Fibroblast of skin of left biceps (primary cell): Measurements from ENCODE around the gene TMEM131L.
A peak's percentile ranks its signal among the peaks of the same experiment; 100 is the strongest.
"Not testable (repeated sequence)": the region's sequence is repeated elsewhere in the genome, so short reads cannot be mapped to it uniquely, and the experiment has no call there.

Source experiments
- DNase-seq, 2 experiments: peaks; one replicate each; pipeline ENCODE4 v3.0.0-alpha.2; 2013; ENCODE audit warnings: low read depth in 2 of 2

TMEM131L gene

GRCh38 chr4:153573221-153573620, 107.1 kb downstream of the TMEM131L start:
- DNase-seq: no peak

GRCh38 chr4:153573881-153574802, 108.0 kb downstream of the TMEM131L start:
- DNase-seq: peak; percentile 83 to 87

DNA sequence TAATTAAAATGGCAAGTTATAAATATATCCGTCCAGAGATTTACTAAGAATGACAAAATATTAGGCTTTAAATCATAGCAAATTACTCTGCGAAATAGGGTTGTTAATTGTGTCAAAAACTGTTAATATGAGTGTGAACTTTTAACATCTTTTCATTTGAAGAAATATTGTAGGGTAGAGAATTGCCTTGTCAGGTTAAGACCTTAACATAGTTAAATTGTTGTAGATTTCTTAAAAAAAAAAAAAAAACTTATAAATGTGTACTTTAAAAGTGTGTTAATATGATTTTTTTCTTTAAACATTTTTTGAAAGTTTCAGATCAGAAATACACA, 110.2 kb downstream of the TMEM131L start:
- DNase-seq: no peak

DNA sequence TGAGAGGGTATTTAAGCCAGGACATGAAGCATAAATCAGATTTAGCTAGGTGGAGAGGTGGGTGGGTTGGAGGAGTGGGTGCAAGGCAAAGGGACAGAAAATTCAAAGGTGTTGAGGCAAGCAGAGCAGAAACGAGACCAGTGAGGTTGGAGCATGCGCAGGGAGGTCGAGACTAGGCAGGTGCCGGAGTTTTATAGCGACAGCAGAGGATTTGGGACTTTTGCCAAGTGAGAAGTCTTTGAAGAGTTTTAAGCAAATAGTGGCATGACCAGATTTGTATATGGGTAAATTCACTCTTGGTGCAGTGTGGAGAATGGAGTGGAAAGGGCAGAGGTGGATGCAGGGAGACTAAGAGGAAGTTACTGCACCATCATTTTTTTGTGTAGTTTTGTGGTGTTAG, 110.9 kb downstream of the TMEM131L start:
- DNase-seq: no peak

GRCh38 chr4:153579410-153579809, 113.2 kb downstream of the TMEM131L start:
- no peak for DNase-seq

GRCh38 chr4:153579872-153580271, 113.7 kb downstream of the TMEM131L start:
- no peak for DNase-seq

- no peak for DNase-seq
Observed at GRCh38 chr4:153582954-153583702, 117.0 kb downstream of the TMEM131L start.

GRCh38 chr4:153585026-153585425, 118.9 kb downstream of the TMEM131L start:
- DNase-seq: no peak

DNA sequence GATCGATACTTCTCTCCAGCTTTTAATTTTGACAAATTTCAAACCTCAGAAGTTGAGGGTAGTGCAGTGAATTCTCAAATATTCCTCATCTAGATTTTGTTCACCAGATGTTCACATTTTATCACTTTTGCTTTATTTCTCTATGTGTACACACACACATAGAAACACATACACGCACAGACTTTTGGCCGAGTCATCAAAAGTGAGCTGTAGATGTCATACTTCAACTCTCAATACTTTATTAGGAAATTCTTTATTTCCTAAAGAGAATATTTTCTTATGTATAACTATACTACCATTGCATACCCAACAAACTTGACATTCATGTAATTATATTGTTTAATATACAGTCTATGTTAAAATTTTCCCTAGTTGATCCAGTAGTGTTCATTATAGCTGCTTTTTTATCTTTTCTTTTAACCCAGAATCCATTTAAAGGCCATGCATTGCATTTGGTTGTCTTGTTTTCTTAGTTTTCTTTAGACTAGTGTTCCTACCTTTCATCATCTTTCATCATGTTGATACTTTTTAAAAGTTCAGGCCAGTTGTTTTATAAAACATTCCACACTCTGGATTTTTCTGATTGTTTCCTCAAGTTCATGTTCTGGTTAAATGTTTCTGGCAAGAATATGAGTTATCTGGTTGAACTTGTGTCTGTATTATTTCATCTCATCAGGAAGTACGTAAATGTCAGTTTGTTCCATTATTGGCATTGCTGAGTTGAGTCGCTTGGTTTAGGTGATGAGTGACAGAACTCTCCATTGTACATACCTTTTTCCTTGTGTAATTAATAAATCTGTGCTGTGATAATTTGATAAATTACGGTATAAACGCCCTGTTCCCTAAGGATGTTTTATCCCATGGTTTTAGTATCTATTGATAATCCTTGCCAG, 123.8 kb downstream of the TMEM131L start:
- no peak for DNase-seq

GRCh38 chr4:153591441-153591840, 125.3 kb downstream of the TMEM131L start:
- DNase-seq: no peak

DNA sequence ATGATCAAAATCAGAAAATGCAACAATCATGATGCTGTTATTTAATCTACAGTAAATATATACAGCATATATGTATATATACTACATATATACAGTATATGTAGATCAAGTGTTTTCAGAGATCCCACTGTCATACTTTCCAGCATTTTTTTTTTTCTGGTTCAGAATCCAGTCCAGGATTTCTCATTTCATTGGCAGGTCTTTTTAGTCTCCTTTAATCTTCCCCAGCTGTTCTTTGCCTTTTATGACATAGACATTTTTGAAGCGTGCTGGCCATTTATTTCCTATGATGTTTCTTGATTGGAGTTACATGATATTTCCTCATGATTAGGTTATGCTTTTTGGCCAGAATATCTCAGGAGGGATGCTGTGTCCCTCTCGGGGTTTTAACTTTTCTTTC, 125.9 kb downstream of the TMEM131L start:
- DNase-seq: no peak

- DNase-seq: no peak
Observed at GRCh38 chr4:153593161-153593560, 127.0 kb downstream of the TMEM131L start.

- DNase-seq: no peak
Observed at GRCh38 chr4:153594210-153594609, 128.1 kb downstream of the TMEM131L start.

DNA sequence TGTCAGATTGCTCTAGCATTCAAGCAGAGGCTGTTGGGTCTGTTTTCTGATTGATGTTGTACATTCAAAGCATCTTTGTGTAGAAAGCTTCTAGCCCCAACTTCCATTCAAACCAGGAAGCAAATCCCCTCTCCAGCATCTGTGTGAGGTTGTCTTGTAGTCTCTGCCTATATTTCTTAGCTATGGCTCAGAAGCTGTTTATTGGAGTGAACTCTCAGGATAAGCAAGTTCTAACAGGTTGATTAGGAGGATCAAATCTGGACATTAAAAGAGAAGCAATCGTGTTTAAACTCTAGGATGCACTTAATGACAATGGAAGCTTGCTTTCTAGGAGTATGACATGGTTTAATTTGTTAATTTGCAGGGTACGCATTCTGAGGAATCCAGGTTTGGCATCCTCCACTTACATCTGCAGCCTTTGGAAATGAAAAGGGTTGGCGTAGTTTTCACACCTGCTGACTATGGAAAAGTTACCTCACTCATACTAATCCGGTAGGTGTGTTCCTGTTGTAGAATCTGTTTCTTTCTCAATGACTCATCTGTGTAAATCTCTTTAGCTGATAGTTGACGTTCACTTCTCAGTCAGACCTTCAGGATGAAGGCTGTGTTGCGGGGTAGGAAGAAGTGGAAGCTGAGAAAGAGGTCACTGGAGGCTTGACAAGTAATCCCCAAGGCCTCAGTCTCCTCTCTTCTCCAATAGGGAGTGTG, 129.9 kb downstream of the TMEM131L start:
- no peak for DNase-seq

- DNase-seq: no peak
Observed at GRCh38 chr4:153602758-153603157, 136.6 kb downstream of the TMEM131L start.

DNA sequence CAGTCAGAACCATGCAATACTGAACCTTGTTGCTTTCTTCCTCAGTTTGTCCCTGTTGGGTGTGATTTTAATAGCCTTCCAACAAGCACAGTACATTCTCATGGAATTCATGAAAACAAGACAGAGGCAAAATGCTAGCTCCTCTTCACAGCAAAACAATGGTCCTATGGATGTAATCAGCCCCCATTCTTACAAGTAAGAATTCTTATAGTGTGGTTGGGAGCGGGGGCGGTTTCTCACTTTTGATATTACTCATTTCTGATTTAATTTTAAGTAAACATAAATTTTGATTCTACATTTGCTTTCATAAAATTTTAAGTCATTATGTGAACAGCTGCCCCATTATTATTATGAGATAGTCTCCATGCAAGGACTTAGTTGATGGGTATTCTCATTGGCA, 137.1 kb downstream of the TMEM131L start:
- DNase-seq: no peak

- no peak for DNase-seq
Observed at GRCh38 chr4:153603835-153604234, 137.7 kb downstream of the TMEM131L start.

- DNase-seq: not testable (repeated sequence)
Observed at GRCh38 chr4:153609070-153609469, 142.9 kb downstream of the TMEM131L start.

- DNase-seq: no peak
Observed at GRCh38 chr4:153610623-153611376, 144.6 kb downstream of the TMEM131L start.

- peak in 1 of 2 experiments; percentile 15 for DNase-seq
Observed at GRCh38 chr4:153611679-153612078, 145.5 kb downstream of the TMEM131L start.

GRCh38 chr4:153612878-153613277, 146.7 kb downstream of the TMEM131L start:
- no peak for DNase-seq
